GM20000 (cell line): ENCODE measurements around the gene FAM167B.

Experiments used
- DNase-seq: peaks from one replicate; pipeline ENCODE4 v3.0.0; 2012; ENCODE audit warnings: low spot score
- CTCF ChIP-seq: IDR thresholded peaks from 2 replicates; pipeline ENCODE4 v1.5.1; 2012; ENCODE audit warnings: mild to moderate bottlenecking, control low read depth; ENCODE audit errors: extremely low read depth, missing control alignments

Gene FAM167B

GRCh38 chr1:32241001-32241763 lies 5.8 kb upstream of the FAM167B start:
- TF ChIP-seq CTCF = no peak
- peak; percentile 73 for DNase-seq

DNA sequence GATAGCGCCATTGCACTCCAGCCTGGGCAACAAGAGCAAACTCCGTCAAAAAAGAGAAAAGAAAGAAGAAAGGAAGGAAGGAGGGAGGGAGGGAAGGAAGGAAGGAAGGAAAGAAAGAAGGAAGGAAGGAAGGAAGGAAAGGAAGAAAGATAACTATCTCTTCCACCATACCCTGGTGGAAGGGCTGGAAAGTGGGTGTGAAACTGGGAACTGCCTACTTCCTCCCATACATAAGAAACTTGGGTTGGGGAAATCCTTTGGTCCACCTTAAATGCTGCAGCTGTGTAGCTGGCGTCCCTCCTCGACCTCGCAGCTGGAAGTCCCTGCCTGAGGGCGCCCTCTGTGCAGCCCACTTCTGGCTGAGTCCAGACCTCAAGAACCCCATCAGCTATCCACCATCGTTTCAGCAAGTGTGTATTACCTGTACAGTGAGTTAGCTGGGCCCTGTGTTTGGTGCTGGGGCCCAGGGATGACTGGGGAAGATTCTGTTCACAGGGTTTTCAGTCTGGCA lies 4.6 kb upstream of the FAM167B start:
- peak; percentile 47 for DNase-seq
- no peak for TF ChIP-seq CTCF

DNA sequence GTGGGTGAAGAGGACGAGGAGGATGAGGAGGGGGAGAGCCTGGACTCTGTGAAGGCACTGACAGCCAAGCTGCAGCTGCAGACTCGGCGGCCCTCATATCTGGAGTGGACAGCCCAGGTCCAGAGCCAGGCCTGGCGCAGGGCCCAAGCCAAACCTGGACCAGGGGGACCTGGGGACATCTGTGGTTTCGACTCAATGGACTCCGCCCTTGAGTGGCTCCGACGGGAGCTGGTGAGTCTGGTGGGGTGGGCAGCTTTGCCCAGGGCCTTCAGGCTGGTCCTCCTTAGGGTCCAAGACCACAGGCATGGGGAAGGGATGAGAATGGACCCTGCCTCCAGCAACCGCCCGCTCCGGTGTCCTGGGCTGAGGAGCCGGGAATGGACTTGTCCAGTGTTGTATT lies 430 bp downstream of the FAM167B start:
- TF ChIP-seq CTCF = no peak
- DNase-seq = no peak

- DNase-seq = peak; percentile 85
Observed at GRCh38 chr1:32247983-32248889, 1.2 kb downstream of the FAM167B start.

DNA sequence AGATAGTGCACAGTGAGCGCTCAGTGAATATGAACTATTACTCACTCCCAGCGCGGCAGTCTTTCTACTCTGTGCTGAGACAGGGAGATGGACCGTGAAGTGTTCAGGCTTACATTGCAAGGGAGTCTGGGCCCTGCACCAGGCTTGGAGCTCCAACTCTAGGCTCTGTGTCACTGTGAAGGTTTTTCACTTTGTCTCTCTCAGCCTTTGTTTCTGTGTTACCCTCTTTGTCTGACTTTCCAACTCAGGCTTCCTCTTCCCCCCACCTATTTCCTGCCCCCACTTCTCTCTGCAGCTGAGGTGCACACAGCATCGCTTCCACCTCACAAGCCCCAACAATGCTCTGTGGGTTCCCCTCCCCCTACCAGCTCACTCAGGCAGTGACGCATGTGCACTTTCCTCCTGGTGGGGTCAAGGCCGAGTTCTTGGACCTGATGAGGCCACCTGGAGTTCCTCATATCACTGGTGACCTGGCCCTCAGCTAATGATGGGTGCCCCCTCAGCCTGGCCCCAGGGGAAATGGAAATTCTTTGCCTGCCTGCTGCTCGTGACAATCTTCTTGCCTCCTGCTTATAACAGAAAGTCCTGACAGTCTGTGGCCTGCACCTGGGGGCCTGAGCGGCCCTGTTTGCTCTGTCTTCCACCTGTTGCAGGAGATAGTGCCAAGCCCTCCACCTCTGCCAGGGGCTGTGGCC lies 3.0 kb downstream of the FAM167B start:
- TF ChIP-seq CTCF = no peak
- DNase-seq = peak; percentile 88

More at GRCh38 chr1:32247983-32248889, 1.2 kb downstream of the FAM167B start:
- peak; percentile 95 for TF ChIP-seq CTCF

DNA sequence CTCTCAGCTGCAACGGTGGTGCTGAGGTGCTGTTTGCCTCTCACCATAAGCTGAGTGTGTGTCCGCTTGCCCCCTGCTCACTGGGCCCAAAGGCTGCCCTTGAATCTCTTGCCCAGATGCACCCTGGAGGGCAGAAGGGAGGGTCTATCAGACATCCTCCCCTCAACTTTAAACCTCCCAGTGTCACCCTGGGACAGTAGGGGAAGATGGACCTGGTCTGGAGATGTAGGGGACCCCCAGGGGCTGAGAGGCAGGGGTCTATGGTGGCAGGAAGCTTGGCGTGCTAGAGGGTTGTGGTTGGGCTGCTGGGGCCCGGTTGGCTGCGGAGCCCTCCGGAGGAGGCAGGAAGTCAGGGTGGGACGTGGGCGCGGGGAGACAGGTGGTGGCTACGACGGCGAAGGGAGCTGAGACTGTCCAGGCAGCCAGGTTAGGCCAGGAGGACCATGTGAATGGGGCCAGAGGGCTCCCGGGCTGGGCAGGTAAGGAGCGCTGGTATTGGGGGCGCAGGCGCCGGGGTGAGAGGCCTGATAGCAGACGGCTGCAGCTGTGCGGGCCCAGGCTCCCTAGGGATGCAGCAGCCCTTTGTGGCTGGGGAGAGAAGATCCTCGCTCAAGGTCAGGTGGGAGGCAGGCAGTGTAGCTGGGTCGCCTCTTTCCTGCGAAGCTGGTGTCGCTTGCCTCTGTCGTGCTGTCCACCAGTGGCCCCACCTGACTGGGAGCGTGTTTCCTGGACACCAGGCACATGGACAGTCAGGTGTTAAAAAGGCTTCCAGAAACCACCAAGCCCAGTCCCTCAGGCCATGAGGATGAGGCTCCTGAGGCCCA lies 4.1 kb downstream of the FAM167B start, which contains the start of gene LCK:
LCK (plus strand) TSS at position 373 of the 824 bp plus-strand sequence. CDS start 23,065 bp downstream, outside the sequence.
- peak; percentile 58 for DNase-seq
- TF ChIP-seq CTCF = no peak
